Neural cell (in vitro differentiated cells): Measurements from ENCODE around the gene FGD5.

Experiments used
- CTCF ChIP-seq: fragments of 450-650 bp; IDR thresholded peaks from 2 replicates; pipeline ENCODE4 v1.5.1; 2014; ENCODE audit warnings: antibody characterized with exemption, mild to moderate bottlenecking, moderate library complexity; ENCODE audit not compliant: poor library complexity, severe bottlenecking
- RAD21 ChIP-seq: fragments of 450-650 bp; conservative IDR thresholded peaks from 2 replicates; pipeline ENCODE4 v1.6.1; 2014; ENCODE audit warnings: antibody characterized with exemption, mild to moderate bottlenecking, moderate library complexity
- SMC3 ChIP-seq: fragments of 450-650 bp; conservative IDR thresholded peaks from 2 replicates; pipeline ENCODE4 v1.6.1; 2014; ENCODE audit warnings: antibody characterized with exemption, mild to moderate bottlenecking, moderate library complexity; ENCODE audit not compliant: poor library complexity

GRCh38 chr3:14823393-14823792 lies 4.6 kb downstream of the FGD5 start:
- TF ChIP-seq CTCF: no peak
- no peak for TF ChIP-seq SMC3
- no peak for TF ChIP-seq RAD21
